ENCODE data around the gene ARPP21. TPM values are rescaled to one million over a fixed set of nuclear protein-coding genes. Genes with fewer than 3 reads are reported as not detected.

ARPP21 gene
- 1 to 10 TPM in 1 of 4 donors, under 1 TPM in 1, not detected in 2; 0.28 to 1.6 TPM for total RNA-seq

DNA sequence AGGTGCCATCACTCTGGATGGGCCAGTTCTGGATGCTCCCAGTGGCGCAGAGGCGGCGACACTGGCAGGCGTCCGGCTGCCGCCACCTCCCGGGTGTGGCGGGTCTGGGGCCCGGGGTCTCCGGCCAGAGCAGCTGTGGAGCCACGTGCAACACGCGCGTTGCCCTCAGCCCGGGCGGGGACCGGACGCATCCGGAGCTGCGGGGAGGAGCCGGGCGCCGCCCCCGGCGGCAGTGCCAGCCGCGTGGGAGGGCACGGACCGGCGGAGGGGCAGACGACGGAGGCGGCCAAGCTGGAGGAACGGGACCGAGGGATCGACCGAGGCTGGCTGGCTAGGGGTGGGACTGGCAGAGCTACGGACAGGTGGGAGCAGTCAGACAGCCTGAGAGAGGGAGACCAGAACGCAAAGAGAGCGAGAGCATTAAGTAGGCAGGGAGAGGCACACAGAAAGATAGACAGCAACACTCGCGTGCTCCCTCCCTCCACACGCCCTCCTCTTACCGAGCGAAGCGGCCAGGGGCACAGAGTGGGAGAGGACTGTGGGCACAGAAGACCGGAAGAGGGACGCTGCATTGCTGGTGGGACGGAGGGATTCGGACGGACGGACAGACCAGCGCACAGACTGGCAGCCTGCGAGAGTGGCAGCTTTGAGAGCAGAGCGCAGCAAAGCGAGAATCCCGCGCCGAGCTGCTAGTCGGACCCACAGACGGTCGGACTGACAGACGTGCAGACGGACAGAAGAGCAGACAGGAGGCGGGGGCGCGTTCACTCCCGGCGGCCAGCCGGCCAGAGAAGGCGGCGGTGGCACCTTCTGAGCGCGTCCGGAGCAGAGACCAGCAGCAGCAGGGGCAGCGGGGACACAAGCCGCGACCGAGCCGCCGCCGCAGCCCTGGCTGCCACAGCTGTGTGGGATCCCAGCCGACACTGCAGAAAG, at the start of gene ARPP21:
ARPP21 (plus strand) TSS at position 272 of the 933 bp plus-strand sequence. CDS start 42,227 bp downstream, outside the sequence.
- ATAC-seq (ENCODE audit: low FRiP score): peak; percentile 76
- DNase-seq (ENCODE audit: low spot score): no peak
- TF ChIP-seq, protein P1, sequence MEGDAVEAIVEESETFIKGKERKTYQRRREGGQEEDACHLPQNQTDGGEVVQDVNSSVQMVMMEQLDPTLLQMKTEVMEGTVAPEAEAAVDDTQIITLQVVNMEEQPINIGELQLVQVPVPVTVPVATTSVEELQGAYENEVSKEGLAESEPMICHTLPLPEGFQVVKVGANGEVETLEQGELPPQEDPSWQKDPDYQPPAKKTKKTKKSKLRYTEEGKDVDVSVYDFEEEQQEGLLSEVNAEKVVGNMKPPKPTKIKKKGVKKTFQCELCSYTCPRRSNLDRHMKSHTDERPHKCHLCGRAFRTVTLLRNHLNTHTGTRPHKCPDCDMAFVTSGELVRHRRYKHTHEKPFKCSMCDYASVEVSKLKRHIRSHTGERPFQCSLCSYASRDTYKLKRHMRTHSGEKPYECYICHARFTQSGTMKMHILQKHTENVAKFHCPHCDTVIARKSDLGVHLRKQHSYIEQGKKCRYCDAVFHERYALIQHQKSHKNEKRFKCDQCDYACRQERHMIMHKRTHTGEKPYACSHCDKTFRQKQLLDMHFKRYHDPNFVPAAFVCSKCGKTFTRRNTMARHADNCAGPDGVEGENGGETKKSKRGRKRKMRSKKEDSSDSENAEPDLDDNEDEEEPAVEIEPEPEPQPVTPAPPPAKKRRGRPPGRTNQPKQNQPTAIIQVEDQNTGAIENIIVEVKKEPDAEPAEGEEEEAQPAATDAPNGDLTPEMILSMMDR (IDR thresholded peaks at IDR 0.05): no peak

DNA sequence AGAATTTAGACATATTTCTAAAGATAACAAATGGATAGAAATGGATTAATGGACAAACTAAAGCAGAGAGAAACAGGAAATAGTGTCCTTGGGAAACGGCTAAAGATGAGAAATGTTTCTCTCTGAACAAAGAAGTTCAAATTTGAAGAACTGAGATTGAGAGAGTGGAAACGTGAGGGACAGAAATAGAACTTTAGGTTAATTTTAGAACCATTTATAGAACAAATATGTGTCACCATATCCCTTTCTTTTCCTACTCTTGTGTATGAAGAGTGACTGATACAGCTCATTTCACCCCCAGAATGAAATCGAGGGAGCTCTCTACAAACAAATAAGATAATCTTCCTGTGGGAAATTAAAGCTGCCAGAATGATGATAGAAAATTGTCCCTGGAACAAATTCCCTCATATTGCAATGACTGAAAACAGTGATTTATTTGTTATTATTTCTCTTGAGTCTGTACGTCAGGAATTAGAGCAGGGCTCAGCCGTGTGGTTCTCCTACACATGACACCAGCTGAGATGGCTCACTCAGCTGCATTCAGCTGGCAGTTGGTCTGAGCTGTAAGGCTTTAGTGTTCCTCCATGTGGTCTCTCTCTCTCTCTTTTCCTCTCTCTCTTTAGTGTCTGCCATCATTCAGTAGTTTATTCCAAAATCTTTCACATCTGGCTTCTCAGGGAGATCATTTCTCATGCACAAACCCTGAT, 46.6 kb upstream of the ARPP21 start:
- TF ChIP-seq, protein P1 (IDR thresholded peaks at IDR 0.05): no peak
- ATAC-seq (ENCODE audit: low FRiP score) (no peak), DNase-seq (ENCODE audit: low spot score) (no peak)

DNA sequence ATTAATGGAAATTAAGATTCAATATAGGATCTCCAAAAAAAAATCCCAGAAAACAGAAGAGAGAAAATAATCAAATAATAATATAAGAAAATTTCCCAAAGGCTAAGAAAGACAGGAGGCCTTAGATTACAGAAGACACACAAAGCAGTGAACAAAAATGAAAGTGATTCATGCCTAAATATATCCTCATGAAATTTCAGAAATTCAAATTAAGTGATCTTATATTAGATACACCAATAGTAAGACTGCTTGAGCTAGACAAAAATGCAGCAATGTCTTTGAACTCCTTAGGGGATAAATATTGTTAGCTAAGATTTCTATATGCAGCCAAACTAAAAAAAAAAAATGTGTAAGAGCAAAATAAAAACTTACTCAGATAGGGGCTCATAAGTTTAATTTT, 44.6 kb upstream of the ARPP21 start:
- TF ChIP-seq, protein P1 (IDR thresholded peaks at IDR 0.05): no peak
- DNase-seq (ENCODE audit: low spot score) (no peak), ATAC-seq (ENCODE audit: low FRiP score) (no peak)

DNA sequence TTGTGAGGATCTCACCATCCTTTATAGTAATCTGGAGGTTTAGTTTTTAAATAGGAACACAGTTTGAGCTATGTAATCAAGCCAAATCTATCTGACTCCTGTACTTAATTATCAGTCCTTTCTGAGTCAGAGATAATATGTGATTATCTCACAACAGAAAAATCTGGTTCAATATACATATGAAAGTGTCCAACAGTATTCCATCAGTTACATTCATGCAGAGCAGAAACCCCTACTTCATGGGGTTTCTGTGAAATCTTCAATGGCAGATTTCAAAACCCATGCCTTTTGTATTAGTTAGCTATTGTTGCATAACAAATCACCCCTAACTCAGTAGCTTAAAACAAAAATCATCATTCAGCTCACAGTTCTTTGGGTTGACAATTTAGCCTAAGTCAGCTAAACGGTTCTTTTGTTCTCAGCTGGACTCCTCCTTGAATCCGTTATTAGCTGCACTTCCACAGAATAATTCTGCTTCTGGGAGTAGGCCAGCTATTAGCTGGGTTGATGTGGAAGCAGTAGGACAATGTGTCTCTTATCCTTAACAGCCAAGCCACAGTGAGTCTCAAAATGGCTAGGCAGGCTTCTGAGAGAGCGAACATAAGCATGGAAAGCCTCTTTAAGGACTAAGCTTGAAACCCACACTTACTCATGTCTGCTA, 42.9 kb upstream of the ARPP21 start:
- DNase-seq (ENCODE audit: low spot score) (no peak), ATAC-seq (ENCODE audit: low FRiP score) (no peak)
- TF ChIP-seq, protein P1 (IDR thresholded peaks at IDR 0.05): no peak

DNA sequence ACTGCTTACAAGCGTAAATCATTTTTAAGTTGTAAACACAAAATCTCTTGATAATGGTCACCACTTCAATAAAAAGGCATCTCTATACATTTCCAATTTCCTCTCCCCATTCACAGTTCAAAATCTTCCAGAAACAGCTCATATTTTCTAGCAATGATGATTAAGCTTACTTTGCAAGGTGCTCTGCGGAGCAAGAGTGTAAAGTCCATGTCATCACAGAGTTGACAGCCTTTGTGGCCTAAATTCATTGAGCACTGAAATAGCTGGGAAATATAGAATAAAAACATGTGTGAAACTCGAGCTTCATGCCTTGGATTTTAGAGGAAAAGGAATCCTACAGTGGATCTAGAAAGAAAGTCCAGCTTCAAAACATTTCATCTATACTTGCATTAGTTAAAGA, 41.8 kb upstream of the ARPP21 start:
- TF ChIP-seq, protein P1 (IDR thresholded peaks at IDR 0.05): no peak
- ATAC-seq (ENCODE audit: low FRiP score) (no peak), DNase-seq (ENCODE audit: low spot score) (no peak)

DNA sequence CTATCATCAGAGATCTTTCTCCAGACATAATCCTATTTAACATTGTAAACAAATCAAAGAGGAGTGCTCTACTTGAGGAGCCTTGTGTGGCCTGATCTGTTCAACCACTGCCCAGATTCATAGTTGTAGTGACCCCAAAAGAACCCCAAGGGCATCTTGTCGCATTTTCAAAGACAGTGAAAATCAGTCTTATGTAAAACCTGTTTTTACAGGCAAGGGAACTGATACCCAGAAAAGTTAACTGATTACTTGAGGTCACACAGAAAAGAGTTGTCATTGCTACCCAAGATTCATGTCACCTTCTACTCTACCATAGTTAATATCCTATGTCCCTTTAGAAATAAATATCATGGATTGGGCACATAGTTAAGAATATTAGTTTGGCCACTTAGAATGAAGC, 40.5 kb upstream of the ARPP21 start:
- ATAC-seq (ENCODE audit: low FRiP score): no peak
- TF ChIP-seq, protein P1 (IDR thresholded peaks at IDR 0.05): no peak
- no peak for DNase-seq (ENCODE audit: low spot score)
